Measurements from ENCODE around the gene DEF6. TPM values are rescaled to one million over a fixed set of nuclear protein-coding genes. Genes with fewer than 3 reads are reported as not detected.

The DEF6 gene
- total and polyA plus RNA-seq, 11 donors, result 0.38 to 14.4 (median 1.1) TPM

DNA sequence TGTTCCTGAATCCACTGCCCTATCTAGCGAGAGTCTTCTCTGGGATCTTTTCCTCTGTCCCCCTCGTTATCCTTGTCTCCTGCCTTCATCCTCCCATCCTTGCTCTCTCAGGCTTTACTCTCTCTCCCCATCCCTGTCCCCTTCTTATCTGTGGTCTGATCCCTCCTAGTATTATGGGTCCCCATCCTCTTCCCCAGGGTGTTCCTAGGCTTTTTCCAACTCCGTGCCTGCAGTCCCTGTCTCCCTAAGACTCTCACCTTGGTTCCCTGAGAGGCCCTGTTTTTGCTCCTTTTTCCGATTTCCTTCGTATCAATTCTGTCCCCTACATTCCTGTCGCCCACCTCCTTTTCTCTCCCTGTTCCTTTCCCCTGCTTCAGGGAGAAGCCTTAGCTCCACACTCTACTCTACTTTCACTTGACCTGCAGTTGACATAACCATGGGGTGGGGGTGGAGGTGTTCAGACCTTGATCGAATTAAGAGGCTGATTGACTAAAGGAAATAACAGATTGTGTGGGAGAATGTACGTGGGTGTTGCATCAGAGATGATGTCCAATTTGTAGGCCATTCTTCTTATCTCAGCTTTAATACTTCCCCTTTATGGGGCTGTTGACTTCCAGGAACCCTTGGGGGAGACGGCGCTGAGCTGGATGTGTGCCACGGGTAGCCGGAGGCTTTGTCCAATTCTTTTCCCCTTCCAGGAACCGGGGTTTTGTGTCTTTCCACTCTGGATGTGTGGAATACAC is 45.6 kb downstream of the DEF6 start:
- intact Hi-C loops (cut with DNase I), result loop anchor here in 7 of 10 donors (2.0 to 10.0 kb wide), 6 partner anchors 69 to 124 kb away; partner anchors contain the start of gene RPL10A (in 5 of the 7)
- H3K9me3 ChIP-seq, result no peaks in the 10 kb centered on the region
- no peak for TF ChIP-seq POLR2A (IDR thresholded peaks at IDR 0.05)
- TF ChIP-seq, protein P1, sequence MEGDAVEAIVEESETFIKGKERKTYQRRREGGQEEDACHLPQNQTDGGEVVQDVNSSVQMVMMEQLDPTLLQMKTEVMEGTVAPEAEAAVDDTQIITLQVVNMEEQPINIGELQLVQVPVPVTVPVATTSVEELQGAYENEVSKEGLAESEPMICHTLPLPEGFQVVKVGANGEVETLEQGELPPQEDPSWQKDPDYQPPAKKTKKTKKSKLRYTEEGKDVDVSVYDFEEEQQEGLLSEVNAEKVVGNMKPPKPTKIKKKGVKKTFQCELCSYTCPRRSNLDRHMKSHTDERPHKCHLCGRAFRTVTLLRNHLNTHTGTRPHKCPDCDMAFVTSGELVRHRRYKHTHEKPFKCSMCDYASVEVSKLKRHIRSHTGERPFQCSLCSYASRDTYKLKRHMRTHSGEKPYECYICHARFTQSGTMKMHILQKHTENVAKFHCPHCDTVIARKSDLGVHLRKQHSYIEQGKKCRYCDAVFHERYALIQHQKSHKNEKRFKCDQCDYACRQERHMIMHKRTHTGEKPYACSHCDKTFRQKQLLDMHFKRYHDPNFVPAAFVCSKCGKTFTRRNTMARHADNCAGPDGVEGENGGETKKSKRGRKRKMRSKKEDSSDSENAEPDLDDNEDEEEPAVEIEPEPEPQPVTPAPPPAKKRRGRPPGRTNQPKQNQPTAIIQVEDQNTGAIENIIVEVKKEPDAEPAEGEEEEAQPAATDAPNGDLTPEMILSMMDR (IDR thresholded peaks at IDR 0.05), result no peak

DNA sequence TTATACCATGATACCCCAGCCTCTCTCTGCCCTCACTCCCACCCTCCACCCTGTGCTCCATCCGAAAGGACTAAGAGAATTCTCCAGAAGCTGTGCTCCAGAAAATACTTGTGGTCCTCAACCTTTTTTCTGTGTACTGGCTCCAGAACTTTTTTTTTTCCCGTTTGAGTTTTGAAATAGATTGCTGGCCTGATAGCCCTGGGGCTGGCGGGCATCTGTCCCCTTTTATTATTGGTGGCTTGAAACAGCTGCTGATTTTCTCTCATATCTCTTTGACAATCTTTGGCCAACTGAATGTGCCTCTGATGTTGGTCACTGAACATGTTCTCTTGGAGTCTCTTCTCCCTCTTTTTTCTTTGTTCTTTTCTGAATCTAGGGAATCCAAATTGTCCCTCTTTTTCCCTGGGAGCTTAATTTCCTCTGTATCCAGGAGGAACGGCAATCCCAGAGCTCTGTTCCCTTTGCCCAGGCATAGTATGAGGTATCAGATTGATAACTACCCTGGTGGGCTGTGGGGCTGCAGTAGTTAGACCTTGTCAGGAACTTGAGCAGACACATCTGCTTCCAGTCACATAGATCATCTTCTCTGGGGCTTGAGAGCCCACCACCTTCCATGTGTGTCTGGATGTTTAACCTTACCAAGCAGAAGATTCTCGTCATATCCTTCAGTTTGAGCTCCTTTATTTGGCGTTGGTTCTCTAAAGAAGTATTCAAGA is 46.4 kb downstream of the DEF6 start:
- WGBS, 4 donors, result 63 to 69% (median 64%) methylated on average over 6 of the region's 6 CpGs
- Histone ChIP-seq H3K36me3 (peaks cover 0 to 41% (median 23%) of the 10 kb centered on the region in 9 donors), H3K27me3 (no peaks in the 10 kb centered on the region), H3K4me3 (peak overlapping the region in 10 of 12 donors; percentile 76 to 97 (median 94)), H3K9me3 (no peaks in the 10 kb centered on the region), H3K4me1 (peaks cover 0 to 39% (median 19%) of the 10 kb centered on the region in 12 donors), H3K27ac (peak overlapping the region in 6 of 12 donors; percentile 88 to 94 (median 92))
- intact Hi-C loops (cut with DNase I), result loop anchor here in 7 of 10 donors (2.0 to 10.0 kb wide), 6 partner anchors 68 to 123 kb away; partner anchors contain the start of gene RPL10A (in 5 of the 7)
- no peak for ATAC-seq
- TF ChIP-seq, protein P1 (IDR thresholded peaks at IDR 0.05), result no peak
- no peak for TF ChIP-seq POLR2A (IDR thresholded peaks at IDR 0.05)
- DNase-seq, result no peak

More for the DNA sequence above, 45.6 kb downstream of the DEF6 start:
- WGBS, 4 donors, result 8 to 13% (median 8%) methylated on average over 13 of the region's 13 CpGs
- Histone ChIP-seq H3K4me3 (peak overlapping the region; percentile 64 to 97 (median 94)), H3K36me3 (peaks cover 0 to 34% (median 16%) of the 10 kb centered on the region in 9 donors), H3K27ac (peak overlapping the region in 11 of 12 donors; percentile 17 to 94 (median 90)), H3K4me1 (peaks cover 0 to 37% (median 19%) of the 10 kb centered on the region in 12 donors), H3K27me3 (no peaks in the 10 kb centered on the region)
- ATAC-seq (peak in 2 of 4 donors; percentile 6 to 51), DNase-seq (peak; percentile 39 to 75 (median 66))

DNA sequence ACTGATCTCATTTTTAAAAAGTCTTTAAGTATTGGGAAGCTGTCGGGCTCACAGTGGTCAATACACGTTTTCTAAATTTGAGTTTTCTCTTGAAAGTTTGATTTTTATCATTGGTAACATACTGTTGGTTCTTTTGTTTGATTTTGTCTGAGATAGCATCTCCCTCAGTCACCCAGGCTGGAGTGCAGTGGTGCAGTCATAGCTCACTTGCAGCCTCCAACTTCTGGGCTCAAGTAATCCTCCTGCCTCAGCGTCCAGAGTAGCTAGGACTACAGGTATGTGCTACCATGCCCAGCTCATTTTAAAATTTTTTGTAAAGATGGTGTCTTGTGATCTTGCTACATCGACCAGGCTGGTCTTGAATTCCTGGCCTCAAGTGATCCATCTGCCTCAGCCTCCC is 53.8 kb downstream of the DEF6 start:
- H3K4me3 ChIP-seq, result no peak overlapping the region
- WGBS, 4 donors, result 90 to 99% (median 96%) methylated on average over 4 of the region's 4 CpGs
- H3K4me1 ChIP-seq, result peaks cover 0 to 11% (median 0%) of the 10 kb centered on the region in 12 donors
- intact Hi-C loops (cut with DNase I), result no loop called here
- no peak overlapping the region for H3K27ac ChIP-seq
- H3K27me3 ChIP-seq, result no peaks in the 10 kb centered on the region
- H3K9me3 ChIP-seq, result no peaks in the 10 kb centered on the region
- no peak for ATAC-seq
- TF ChIP-seq, protein P1 (IDR thresholded peaks at IDR 0.05), result no peak
- no peak for TF ChIP-seq POLR2A (IDR thresholded peaks at IDR 0.05)
- H3K36me3 ChIP-seq, result peaks cover 0 to 85% (median 78%) of the 10 kb centered on the region in 9 donors
- no peak for DNase-seq

DNA sequence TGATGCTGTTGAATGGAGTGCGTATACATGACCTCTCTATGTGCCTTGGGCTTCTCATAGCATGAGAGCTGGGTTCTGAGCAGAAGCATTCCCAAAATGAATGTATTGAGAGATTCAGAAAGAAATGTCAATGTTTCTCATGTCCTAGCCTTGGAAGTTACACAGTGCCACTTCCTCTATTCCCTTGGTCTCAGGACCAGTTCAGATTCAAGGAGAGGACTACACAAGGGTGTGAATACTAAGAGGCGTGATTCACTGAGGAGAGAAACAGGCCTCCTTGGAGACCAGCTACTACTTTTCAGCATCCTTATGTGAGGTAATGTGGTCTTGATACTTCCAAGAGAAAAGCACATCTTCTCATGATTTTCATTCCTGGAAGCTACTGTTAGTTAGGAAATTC is 55.1 kb downstream of the DEF6 start:
- Histone ChIP-seq H3K27ac (no peak overlapping the region), H3K36me3 (peaks cover 0 to 86% (median 68%) of the 10 kb centered on the region in 9 donors), H3K4me1 (peaks cover 0 to 11% (median 3%) of the 10 kb centered on the region in 12 donors), H3K27me3 (no peaks in the 10 kb centered on the region), H3K4me3 (no peak overlapping the region), H3K9me3 (no peaks in the 10 kb centered on the region)
- TF ChIP-seq, protein P1 (IDR thresholded peaks at IDR 0.05), result no peak
- no peak for TF ChIP-seq POLR2A (IDR thresholded peaks at IDR 0.05)
- intact Hi-C loops (cut with DNase I), result no loop called here
- ATAC-seq, result no peak
- 94 to 100% (median 98%) methylated on average over 2 of the region's 2 CpGs for WGBS, 4 donors
- DNase-seq, result no peak

Measured in heart left ventricle (tissue), 16 donors.